ENCODE data around the gene POTEM.
"Not testable (repeated sequence)": the region's sequence is repeated elsewhere in the genome, so short reads cannot be mapped to it uniquely, and the experiment has no call there.

DNA sequence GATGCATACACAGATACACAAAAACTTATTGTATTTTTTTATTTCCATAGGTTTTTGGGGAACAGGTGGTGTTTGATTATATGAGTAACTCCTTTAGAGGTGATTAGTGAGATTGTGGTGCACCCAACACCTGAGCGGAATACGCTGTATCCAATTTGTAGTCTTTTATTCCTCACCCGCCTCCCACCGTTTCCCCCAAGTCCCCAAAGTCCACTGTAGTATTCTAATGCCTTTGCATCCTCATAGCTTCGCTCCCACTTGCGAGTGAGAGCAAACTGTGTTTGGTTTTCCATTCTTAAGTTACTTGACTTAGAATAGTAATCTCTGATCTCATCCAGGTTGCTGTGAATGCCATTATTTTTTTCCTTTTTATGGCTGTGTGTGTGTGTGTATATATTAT is 17.3 kb upstream of the POTEM start:
- not testable (repeated sequence) for TF ChIP-seq EZH2phosphoT487 (IDR thresholded peaks at IDR 0.05; ENCODE audit: insufficient read depth, low read depth); EZH2 (IDR thresholded peaks at IDR 0.05; ENCODE audit: insufficient read depth, poor library complexity, severe bottlenecking)

All from GM23248 (cell line).